ENCODE measurements around the gene CALHM5. TPM values are rescaled to one million over a fixed set of nuclear protein-coding genes. Genes with fewer than 3 reads are reported as not detected.

CALHM5 gene
- total and polyA plus RNA-seq, 9 donors = 0.20 to 3.2 (median 0.70) TPM

GRCh38 chr6:116497113-116497676 lies 14.2 kb upstream of the CALHM5 start:
- Histone ChIP-seq H3K9me3 (no peaks in the 10 kb centered on the region), H3K4me3 (no peak overlapping the region), H3K27ac (no peak overlapping the region), H3K4me1 (ENCODE audit: insufficient read depth) (no peaks in the 10 kb centered on the region), H3K36me3 (no peaks in the 10 kb centered on the region), H3K27me3 (no peaks in the 10 kb centered on the region)
- WGBS, 3 donors = 13 to 19% (median 16%) methylated on average over 3 of the region's 3 CpGs
- intact Hi-C loops (cut with DNase I) = no loop called here
- TF ChIP-seq POLR2A (IDR thresholded peaks at IDR 0.05) (no peak), EP300 (IDR thresholded peaks at IDR 0.05) (no peak), CTCF (IDR thresholded peaks at IDR 0.05) (no peak)
- peak; percentile 9 to 41 (median 25) for DNase-seq

- no peak for DNase-seq
- no peaks in the 10 kb centered on the region for H3K9me3 ChIP-seq
- 68 to 77% (median 70%) methylated on average over 9 of the region's 9 CpGs for WGBS, 3 donors
- intact Hi-C loops (cut with DNase I) = no loop called here
- H3K4me3 ChIP-seq = no peak overlapping the region
- no peaks in the 10 kb centered on the region for H3K27me3 ChIP-seq
- H3K4me1 ChIP-seq (ENCODE audit: insufficient read depth) = no peaks in the 10 kb centered on the region
- H3K27ac ChIP-seq = no peak overlapping the region
- H3K36me3 ChIP-seq = no peaks in the 10 kb centered on the region
- TF ChIP-seq CTCF (IDR thresholded peaks at IDR 0.05) = no peak
- TF ChIP-seq EP300 (IDR thresholded peaks at IDR 0.05) = no peak
- TF ChIP-seq POLR2A (IDR thresholded peaks at IDR 0.05) = no peak
Observed at GRCh38 chr6:116500969-116501433, 10.4 kb upstream of the CALHM5 start.

- no peak for TF ChIP-seq CTCF (IDR thresholded peaks at IDR 0.05)
- TF ChIP-seq EP300 (IDR thresholded peaks at IDR 0.05) = no peak
- no peak for TF ChIP-seq POLR2A (IDR thresholded peaks at IDR 0.05)
- no peaks in the 10 kb centered on the region for H3K4me1 ChIP-seq (ENCODE audit: insufficient read depth)
- 86 to 91% (median 88%) methylated on average over 3 of the region's 3 CpGs for WGBS, 3 donors
- H3K4me3 ChIP-seq = no peak overlapping the region
- intact Hi-C loops (cut with DNase I) = no loop called here
- no peaks in the 10 kb centered on the region for H3K9me3 ChIP-seq
- H3K27ac ChIP-seq = no peak overlapping the region
- H3K36me3 ChIP-seq = no peaks in the 10 kb centered on the region
- H3K27me3 ChIP-seq = no peaks in the 10 kb centered on the region
- no peak for DNase-seq
Observed at GRCh38 chr6:116507324-116507723, 4.1 kb upstream of the CALHM5 start.

GRCh38 chr6:116508527-116508926 lies 2.9 kb upstream of the CALHM5 start:
- no peak overlapping the region for H3K27ac ChIP-seq
- intact Hi-C loops (cut with DNase I) = no loop called here
- no peaks in the 10 kb centered on the region for H3K36me3 ChIP-seq
- H3K27me3 ChIP-seq = no peaks in the 10 kb centered on the region
- TF ChIP-seq POLR2A (IDR thresholded peaks at IDR 0.05) (no peak), CTCF (IDR thresholded peaks at IDR 0.05) (no peak), EP300 (IDR thresholded peaks at IDR 0.05) (no peak)
- no peak overlapping the region for H3K4me3 ChIP-seq
- no peak for DNase-seq
- no peaks in the 10 kb centered on the region for H3K9me3 ChIP-seq
- H3K4me1 ChIP-seq (ENCODE audit: insufficient read depth) = peaks cover 2% of the 10 kb centered on the region
